HepG2 (cell line): ENCODE measurements around the gene WDR7. TPM values are rescaled to one million over a fixed set of nuclear protein-coding genes. Genes with fewer than 3 reads are reported as not detected.

Experiments used
- RERE ChIP-seq: IDR thresholded peaks from 2 replicates; pipeline ENCODE4 v1.6.1; 2016; ENCODE audit warnings: low read depth, missing genetic modification reagents, missing compliant biosample characterization
- SALL1 ChIP-seq: sonication (generic); formaldehyde crosslinking; IDR thresholded peaks from 2 replicates; pipeline ENCODE4 v1.8.0; 2022; ENCODE audit warnings: mild to moderate bottlenecking, missing genetic modification reagents
- THYN1 ChIP-seq: sonication (generic); formaldehyde crosslinking; IDR thresholded peaks from 2 replicates; pipeline ENCODE4 v1.8.1; 2023; ENCODE audit warnings: low read depth, mild to moderate bottlenecking, moderate library complexity, missing genetic modification reagents, borderline replicate concordance
- YEATS4 ChIP-seq: sonication (generic); formaldehyde crosslinking; IDR thresholded peaks from 2 replicates; pipeline ENCODE4 v1.4.0; 2020; ENCODE audit warnings: missing genetic modification reagents, borderline replicate concordance
- ZBTB8A ChIP-seq: sonication (generic); formaldehyde crosslinking; IDR thresholded peaks from 2 replicates; pipeline ENCODE4 v1.4.0; 2020; ENCODE audit warnings: mild to moderate bottlenecking, low read depth, missing genetic modification reagents, borderline replicate concordance
- ZMAT5 ChIP-seq: sonication (generic); formaldehyde crosslinking; IDR thresholded peaks from 2 replicates; pipeline ENCODE4 v1.5.0; 2020; ENCODE audit warnings: mild to moderate bottlenecking, low read depth, missing genetic modification reagents, borderline replicate concordance
- ZNF317 ChIP-seq: sonication (generic); formaldehyde crosslinking; IDR thresholded peaks from 2 replicates; pipeline ENCODE4 v1.5.0; 2020; ENCODE audit warnings: mild to moderate bottlenecking, missing genetic modification reagents
- ZNF33A ChIP-seq: sonication (generic); formaldehyde crosslinking; IDR thresholded peaks from 2 replicates; pipeline ENCODE4 v1.5.1; 2020; ENCODE audit warnings: missing genetic modification reagents, mild to moderate bottlenecking, moderate library complexity, borderline replicate concordance
- ZNF704 ChIP-seq: sonication (generic); formaldehyde crosslinking; IDR thresholded peaks from 2 replicates; pipeline ENCODE4 v1.8.1; 2023; ENCODE audit warnings: mild to moderate bottlenecking, inconsistent platforms, moderate library complexity, missing genetic modification reagents, borderline replicate concordance
- ZNF841 ChIP-seq: sonication (generic); formaldehyde crosslinking; IDR thresholded peaks from 2 replicates; pipeline ENCODE4 v1.8.1; 2023; ENCODE audit warnings: missing genetic modification reagents, borderline replicate concordance
- polyA plus RNA-seq, 8 experiments: library from polyadenylated mRNA; depleted of rRNA in 3 of 8; stranded (reverse) in 7 of 8; unstranded in 1 of 8; fragments of >200 nt; fragmentation: Illumina TruSeq in 4 of 8; extraction: Trizol in 4 of 8; gene quantifications; 2 replicates each; pipeline versions ENCODE4 v1.2.1 to v1.2.3, GENCODE V29; 2011 to 2016; ENCODE audit warnings: low read depth in 4 of 8, missing spikeins in 1 of 8, mixed read lengths in 1 of 8; ENCODE audit not compliant: insufficient read depth in 1 of 8
- total RNA-seq, 5 experiments: library from RNA; depleted of rRNA; stranded (reverse); fragments of >200 nt; fragmentation: Illumina TruSeq; extraction: Trizol; gene quantifications; 2 replicates each; pipeline ENCODE4 v1.2.3, GENCODE V29; 2016; ENCODE audit warnings: low read depth in 1 of 5
- TF ChIP-seq, protein P1 (sequence below): IDR thresholded peaks from 2 replicates; pipeline ENCODE4 v1.6.1; 2012; ENCODE audit warnings: low read length, improper control_type of control experiment

WDR7 gene
- total and polyA plus RNA-seq, 2 of the 13 experiments (the other 11 are each of a cell fraction or from before 2014, with no cell fraction given): 2.0 to 7.8 TPM

- TF ChIP-seq RERE: no peak
- no peak for TF ChIP-seq YEATS4 (CRISPR knock-in tag)
- TF ChIP-seq ZNF704 (CRISPR knock-in tag): no peak
- TF ChIP-seq ZMAT5 (CRISPR knock-in tag): no peak
- TF ChIP-seq THYN1 (CRISPR knock-in tag): no peak
- TF ChIP-seq, protein P1, sequence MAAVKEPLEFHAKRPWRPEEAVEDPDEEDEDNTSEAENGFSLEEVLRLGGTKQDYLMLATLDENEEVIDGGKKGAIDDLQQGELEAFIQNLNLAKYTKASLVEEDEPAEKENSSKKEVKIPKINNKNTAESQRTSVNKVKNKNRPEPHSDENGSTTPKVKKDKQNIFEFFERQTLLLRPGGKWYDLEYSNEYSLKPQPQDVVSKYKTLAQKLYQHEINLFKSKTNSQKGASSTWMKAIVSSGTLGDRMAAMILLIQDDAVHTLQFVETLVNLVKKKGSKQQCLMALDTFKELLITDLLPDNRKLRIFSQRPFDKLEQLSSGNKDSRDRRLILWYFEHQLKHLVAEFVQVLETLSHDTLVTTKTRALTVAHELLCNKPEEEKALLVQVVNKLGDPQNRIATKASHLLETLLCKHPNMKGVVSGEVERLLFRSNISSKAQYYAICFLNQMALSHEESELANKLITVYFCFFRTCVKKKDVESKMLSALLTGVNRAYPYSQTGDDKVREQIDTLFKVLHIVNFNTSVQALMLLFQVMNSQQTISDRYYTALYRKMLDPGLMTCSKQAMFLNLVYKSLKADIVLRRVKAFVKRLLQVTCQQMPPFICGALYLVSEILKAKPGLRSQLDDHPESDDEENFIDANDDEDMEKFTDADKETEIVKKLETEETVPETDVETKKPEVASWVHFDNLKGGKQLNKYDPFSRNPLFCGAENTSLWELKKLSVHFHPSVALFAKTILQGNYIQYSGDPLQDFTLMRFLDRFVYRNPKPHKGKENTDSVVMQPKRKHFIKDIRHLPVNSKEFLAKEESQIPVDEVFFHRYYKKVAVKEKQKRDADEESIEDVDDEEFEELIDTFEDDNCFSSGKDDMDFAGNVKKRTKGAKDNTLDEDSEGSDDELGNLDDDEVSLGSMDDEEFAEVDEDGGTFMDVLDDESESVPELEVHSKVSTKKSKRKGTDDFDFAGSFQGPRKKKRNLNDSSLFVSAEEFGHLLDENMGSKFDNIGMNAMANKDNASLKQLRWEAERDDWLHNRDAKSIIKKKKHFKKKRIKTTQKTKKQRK: no peak
- no peak for TF ChIP-seq ZNF317 (CRISPR knock-in tag)
- no peak for TF ChIP-seq SALL1 (CRISPR knock-in tag)
- no peak for TF ChIP-seq ZBTB8A
- TF ChIP-seq ZNF841 (CRISPR knock-in tag): no peak
- TF ChIP-seq ZNF33A: no peak
Observed at GRCh38 chr18:56888978-56889377, 237.8 kb downstream of the WDR7 start (continued).
